Adrenal gland (tissue), 5 donors: Measurements from ENCODE around the gene MCCD1.

Source experiments
- POLR2A ChIP-seq, 2 donors: fragments of 450-650 bp; IDR thresholded peaks; one replicate each; pipeline ENCODE4 v1.6.1; 2017; ENCODE audit warnings: antibody characterized with exemption in 2 of 2, mild to moderate bottlenecking in 2 of 2, moderate library complexity in 1 of 2
- TF ChIP-seq, protein P1 (sequence below), 6 experiments: fragments of 450-650 bp in 4 of 6; fragments of 200-600 bp in 2 of 6; sonication (generic) in 1 of 6; IDR thresholded peaks; 1 replicate in 5 of 6; 2 replicates in 1 of 6; pipeline versions ENCODE4 v1.5.1 to v1.8.0; 2016 to 2021; ENCODE audit warnings: antibody characterized with exemption in 6 of 6, mild to moderate bottlenecking in 2 of 6, moderate library complexity in 1 of 6
- donor health status: DM: no; HTN: no; CAD: no.

DNA sequence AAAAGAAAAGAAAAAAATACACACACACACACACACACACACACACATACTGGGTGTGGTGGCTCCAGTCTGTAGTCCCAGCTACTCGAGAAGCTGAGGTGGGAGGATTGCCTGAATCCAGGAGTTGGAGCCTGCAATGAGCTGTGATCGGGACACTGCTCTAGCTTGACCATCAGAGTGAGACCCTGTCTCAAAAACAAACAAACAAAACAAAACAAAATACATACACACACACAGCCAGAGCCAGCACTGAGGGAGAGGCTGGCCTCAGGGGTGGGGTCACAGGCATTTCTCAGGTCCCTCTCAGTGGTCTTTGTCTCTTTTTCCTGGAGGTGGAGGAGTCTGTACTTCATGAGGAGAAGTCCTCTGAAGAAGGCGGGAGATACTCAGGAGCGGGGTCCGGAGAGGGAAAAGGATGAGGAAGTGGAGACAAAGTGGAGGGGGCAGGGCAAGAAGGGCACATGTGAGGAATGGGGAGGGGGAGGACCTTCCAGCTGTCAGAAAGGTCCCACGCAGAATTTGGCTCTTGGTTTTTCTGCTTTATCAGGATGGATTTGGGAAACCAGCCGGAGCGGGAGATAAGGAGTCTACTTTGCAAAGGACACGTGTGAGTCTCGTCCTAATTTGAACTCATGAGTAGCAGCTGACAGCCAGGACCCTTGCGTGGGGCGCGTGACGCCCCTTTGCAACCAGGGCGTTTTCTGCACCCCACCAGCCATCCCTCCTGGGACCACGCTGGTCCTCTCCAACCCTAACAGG is 38.5 kb upstream of the MCCD1 start:
- TF ChIP-seq, protein P1, sequence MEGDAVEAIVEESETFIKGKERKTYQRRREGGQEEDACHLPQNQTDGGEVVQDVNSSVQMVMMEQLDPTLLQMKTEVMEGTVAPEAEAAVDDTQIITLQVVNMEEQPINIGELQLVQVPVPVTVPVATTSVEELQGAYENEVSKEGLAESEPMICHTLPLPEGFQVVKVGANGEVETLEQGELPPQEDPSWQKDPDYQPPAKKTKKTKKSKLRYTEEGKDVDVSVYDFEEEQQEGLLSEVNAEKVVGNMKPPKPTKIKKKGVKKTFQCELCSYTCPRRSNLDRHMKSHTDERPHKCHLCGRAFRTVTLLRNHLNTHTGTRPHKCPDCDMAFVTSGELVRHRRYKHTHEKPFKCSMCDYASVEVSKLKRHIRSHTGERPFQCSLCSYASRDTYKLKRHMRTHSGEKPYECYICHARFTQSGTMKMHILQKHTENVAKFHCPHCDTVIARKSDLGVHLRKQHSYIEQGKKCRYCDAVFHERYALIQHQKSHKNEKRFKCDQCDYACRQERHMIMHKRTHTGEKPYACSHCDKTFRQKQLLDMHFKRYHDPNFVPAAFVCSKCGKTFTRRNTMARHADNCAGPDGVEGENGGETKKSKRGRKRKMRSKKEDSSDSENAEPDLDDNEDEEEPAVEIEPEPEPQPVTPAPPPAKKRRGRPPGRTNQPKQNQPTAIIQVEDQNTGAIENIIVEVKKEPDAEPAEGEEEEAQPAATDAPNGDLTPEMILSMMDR (IDR thresholded peaks at IDR 0.05): no peak
- no peak for TF ChIP-seq POLR2A (IDR thresholded peaks at IDR 0.05)
